GM18861 (cell line): ENCODE measurements around the gene UBXN6.

Source experiments
- ATAC-seq: cut with Tn5 transposase; IDR thresholded peaks from one replicate; pipeline ENCODE4 v1.9.1; 2021; ENCODE audit not compliant: unreplicated experiment

Gene UBXN6

GRCh38 chr19:4493929-4494690, 36.5 kb upstream of the UBXN6 start:
- no peak for ATAC-seq

DNA sequence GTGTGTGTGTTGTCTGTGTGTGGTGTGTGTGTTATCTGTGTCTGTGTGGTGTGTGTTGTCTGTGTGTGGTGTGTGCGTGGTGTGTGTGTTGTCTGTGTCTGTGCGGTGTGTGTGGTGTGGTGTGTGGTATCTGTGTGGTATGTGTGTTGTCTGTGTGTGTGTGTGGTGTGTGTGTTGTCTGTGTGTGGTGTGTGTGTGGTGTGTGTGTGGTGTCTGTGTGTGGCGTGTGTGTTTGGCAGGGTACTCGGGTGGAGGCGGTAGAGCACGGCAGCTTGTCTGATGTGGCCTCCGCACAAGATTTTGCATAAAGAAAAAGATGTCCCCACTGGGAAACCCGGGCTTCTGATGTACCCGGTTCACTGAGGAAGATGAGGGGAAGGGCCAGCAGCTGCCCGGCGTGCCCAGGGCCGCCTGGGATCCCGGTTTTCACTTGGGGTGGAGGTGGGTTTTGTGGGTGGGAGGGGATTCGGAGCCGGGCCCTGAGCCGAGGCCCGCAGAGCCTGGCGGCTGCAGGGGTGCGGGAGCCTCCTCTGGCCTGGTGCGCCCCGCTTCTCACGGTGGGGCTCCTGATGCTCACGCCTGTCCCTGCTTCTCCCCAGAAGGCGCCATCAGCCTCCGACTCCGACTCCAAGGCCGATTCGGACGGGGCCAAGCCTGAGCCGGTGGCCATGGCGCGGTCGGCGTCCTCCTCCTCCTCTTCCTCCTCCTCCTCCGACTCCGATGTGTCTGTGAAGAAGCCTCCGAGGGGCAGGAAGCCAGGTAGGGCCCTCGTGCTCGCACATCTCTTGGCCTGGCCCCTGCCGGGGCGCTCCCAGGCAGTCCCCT, 35.7 kb upstream of the UBXN6 start:
- no peak for ATAC-seq

GRCh38 chr19:4492337-4493103, 34.9 kb upstream of the UBXN6 start:
- no peak for ATAC-seq

DNA sequence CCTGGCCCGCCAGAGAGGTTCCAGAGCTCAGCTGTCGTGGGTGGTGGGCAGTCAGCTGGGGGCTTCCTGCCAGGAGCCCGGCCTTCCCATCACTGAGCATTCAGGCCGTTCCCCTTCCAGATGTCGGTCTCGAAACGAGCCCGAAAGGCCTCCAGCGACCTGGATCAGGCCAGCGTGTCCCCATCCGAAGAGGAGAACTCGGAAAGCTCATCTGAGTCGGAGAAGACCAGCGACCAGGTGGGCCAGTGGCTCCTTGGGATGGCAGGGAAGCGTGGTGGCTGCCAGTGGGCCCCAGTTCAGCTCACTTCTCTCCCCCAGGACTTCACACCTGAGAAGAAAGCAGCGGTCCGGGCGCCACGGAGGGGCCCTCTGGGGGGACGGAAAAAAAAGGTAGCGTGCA, 33.9 kb upstream of the UBXN6 start:
- no peak for ATAC-seq

DNA sequence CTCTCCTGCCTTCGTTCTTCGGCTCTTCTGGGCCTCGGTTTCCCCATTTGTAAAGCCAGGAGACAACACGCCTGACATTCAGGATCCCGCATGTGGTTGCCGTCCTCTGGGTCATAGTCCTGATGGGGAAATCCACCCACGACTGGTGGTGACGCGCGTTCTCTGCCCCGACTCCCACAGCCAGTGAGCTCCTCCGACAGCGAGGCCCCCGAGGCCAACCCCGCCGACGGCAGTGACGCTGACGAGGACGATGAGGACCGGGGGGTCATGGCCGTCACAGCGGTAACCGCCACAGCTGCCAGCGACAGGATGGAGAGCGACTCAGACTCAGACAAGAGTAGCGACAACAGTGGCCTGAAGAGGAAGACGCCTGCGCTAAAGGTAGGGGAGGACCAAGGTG, 30.9 kb upstream of the UBXN6 start:
- no peak for ATAC-seq

DNA sequence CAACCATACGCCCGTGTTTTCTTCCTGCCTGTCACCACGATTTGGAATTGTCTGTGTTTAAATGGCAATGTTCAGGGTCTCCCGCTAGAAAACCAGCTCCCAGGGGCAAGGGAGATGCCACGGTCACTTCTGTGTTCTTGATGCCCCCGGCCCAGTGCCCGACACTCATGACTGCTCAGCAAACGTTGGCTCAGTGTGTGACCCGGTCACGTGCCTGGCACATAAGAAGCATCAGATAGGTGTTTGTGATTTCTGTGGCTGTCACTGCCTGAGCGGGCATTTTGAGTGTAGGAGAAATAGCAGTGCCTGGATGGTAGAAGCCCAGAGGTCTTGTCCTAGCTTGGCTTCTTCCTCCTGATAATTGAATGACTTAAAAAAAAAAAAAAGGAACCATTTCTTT, 30.0 kb upstream of the UBXN6 start:
- no peak for ATAC-seq

DNA sequence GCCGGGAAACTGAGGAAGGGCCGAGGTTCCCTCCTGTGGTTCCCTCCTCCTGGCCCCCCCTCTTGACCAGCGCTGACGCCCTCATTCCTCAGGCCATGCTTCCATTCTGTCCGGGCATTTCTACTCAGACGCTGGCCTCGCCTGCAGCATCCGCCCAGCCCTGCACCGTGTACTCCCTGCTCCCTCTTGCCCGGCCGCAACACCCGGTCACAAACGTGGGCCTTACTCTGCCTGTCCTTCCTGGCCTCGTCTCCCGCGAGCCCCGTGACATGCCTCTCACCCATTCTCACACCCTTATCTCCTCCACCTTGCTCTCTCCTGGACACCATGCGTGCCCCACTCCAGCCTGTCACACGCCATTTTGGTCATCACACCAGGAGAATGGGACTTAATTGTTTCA, 25.8 kb upstream of the UBXN6 start:
- ATAC-seq: no peak

DNA sequence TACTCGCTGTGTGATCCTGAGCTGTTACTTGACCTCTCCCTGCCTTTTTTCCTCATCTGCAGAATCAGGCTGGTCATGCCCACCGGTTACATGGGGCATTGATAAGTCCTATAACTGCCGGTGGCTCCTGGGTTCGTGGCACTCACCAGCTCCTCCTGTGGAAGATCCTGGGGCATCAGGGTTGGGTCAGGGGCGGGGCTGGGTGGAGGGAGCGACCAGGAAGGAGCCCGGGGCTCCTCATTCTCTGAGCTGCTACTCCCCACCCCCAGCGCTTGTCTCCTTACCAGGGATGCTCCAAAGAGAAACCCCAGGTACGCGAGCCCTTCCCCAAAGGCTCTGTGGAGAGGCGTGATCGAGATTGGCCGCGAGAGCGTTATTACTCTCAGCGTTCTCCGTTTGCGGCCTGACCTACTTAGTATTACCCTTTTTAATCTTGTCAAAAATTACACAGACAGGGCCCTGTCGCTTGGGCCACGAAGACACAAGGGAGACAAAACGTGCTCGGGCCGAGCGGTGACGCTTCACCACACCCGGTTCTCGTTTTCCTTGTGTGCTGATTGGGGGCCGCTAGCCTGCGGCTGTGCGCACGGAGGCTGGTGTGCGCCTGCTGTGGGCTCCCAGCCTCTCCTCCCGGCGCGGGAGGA, 25.2 kb upstream of the UBXN6 start:
- ATAC-seq: no peak

GRCh38 chr19:4477034-4477801, 19.6 kb upstream of the UBXN6 start:
- ATAC-seq: no peak

DNA sequence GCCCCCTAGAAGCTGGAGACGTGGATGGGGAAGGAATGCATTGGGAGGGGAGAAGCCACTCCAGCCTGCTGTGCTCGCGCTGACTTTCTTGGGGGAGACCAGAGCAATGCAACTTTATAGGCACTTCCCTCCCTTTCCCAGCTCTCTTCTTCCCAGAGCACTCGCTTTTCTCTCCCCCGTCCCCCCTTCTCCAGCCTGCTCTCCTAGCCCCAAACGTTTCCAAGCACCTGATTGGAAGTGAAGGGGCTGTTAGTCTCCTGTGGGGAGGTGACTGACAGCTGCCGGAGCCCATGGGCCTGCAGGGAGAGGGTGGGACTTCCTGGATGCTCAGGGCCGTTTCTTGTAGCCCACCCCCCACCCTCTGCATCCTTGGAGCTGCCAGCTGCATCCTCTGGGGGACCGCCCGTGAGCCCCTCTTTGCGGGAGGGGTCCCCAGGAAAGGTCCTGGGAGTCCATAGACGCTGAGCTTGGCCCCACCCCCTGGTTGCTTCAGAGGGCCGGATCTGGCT, 17.0 kb upstream of the UBXN6 start:
- ATAC-seq: no peak

DNA sequence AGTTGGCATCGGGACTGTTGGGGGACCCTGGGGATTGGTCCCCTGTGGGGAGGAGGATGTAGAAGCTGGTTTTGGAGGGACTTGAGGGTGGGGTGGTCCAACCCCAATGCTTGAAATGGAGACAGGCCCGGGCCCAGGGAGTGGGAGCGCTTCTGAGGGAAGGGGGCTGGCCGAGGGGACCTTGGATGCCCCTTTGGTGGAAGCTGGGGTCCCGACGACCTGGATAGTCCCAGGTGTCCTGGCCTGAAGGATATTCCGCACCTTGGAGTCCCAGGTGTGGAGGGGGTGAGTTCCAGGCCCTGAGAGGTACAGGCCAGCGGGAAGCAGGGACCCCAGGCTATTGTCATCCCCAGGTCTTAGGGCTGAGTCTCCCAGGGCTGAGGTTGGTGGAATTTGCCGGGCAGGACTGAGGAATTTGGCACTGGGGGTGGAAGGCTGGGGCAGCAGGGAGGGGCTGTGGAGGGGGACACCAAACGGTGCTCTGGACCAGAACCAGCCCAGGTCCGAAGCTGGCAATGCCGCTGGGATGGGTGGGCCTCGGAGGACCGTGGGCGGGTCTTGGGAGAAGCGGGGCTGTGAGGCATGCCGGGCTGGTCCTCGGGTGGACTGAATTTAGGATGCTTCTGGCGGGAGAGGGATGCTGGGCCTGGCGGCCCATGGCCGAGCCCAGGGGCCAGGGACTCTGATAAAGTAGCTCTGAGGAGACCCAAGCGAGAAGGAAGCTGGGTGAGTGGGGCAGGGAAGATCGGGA, 16.3 kb upstream of the UBXN6 start:
- no peak for ATAC-seq

DNA sequence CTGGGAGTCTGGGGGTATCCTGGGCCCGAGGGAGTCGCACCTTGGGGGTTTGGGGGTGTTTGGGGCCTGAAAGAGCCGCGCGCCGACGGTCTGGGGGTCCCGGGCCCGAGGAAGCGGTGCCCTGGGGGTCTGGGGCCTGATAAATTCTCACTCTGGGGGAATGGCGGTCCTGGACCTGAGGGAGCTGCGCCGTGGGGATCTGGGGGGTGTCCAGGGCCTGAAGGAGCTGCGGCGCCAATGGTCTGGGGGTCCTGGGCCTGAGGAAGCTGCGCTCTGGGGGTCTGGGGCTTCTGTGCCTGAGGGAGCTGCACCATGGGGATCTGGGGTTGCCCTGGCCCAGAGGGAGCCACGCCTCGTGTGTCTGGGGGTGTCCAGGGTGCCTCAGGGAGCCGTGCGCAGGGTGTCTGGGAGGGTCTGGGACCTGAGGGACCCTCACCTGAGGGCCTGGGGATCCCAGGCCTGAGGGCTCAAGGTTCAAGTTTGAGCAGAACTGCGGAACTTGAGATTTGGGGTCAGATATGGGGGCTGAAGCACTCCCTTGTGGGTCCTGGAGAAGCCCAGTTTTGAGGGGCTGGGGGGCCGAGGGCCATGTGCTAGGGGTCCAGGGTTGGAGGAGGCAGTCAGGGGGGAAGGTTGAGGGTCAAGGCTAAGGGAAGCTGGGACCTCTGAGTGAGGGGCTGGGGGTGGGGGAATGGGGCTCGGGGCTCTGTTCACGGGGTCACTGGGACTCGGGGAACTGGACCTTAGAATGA, 15.6 kb upstream of the UBXN6 start:
- no peak for ATAC-seq

DNA sequence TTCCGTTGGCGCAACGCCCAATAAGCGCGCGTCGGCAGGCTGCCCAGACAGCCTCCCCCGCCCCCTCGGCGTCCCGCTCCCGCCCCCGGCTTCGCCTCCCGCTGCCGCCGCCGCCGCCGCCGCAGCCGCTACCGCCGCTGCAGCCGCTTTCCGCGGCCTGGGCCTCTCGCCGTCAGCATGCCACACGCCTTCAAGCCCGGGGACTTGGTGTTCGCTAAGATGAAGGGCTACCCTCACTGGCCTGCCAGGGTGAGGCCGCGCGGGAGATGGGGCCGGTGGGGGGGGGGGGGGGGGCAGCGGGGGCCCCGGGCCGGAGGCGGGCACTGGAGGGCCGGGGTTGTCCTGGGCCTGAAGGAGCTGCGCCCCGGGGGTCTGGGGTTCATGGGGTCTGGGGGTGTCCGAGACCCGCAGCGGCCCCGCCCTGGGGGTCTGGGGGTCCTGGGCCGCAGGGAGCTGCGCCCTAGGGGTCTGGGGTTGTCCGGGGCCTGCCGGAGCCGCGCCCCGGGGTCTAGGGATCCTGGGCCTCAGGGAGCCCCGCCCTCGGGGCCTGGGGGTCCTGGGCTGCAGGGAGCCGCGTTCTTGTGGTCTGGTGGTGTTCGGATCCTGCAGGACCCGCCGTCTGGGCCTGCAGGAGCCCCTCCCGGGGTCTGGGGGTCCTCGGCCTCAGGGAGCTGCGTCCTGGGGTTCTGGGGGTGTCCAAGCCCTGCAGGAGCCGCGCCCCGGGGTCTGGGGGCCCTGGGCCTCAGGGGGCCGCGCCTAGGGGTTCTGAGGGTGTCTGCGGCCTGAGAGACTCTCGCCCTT, 14.8 kb upstream of the UBXN6 start, which contains the start of gene HDGFL2:
TSS of gene HDGFL2 (plus strand) at position 124 of the 801 bp plus-strand sequence. CDS start at position 178, 54 bp downstream.
- ATAC-seq: no peak

GRCh38 chr19:4471403-4472173, 14.0 kb upstream of the UBXN6 start:
- peak; percentile 84 for ATAC-seq

DNA sequence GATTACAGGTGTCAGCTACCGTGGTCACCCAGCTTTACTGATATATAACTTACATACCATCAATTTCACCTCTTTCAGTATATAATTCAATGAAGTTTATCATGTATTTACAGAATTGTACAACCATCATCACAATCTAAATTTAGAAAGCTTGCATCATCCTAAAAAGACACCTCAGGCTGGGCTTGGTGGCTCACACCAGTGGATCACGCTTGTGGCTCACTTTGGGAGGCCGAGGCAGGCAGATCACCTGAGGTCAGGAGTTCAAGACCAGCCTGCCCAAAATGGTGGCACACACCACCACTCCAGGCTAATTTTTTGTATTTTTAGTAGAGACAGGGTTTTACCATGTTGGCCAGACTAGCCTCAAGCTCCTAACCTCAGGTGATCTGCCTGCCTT, 10.2 kb upstream of the UBXN6 start:
- no peak for ATAC-seq

GRCh38 chr19:4464815-4465581, 7.4 kb upstream of the UBXN6 start:
- ATAC-seq: no peak
